Stimulated activated CD8-positive, alpha-beta memory T cell treated with anti-CD3 and anti-CD28 coated beads, Interleukin-2, amount 100 ng/mL, for 1 hour (primary cell): ENCODE data around the gene SCGB3A2.
"Not testable (repeated sequence)": the region's sequence is repeated elsewhere in the genome, so short reads cannot be mapped to it uniquely, and the experiment has no call there.

Experiments used
- DNase-seq, 2 donors: peaks; one replicate each; pipeline ENCODE4 v3.0.0-alpha.2; 2020; ENCODE audit warnings: low read depth in 2 of 2

The SCGB3A2 gene

DNA sequence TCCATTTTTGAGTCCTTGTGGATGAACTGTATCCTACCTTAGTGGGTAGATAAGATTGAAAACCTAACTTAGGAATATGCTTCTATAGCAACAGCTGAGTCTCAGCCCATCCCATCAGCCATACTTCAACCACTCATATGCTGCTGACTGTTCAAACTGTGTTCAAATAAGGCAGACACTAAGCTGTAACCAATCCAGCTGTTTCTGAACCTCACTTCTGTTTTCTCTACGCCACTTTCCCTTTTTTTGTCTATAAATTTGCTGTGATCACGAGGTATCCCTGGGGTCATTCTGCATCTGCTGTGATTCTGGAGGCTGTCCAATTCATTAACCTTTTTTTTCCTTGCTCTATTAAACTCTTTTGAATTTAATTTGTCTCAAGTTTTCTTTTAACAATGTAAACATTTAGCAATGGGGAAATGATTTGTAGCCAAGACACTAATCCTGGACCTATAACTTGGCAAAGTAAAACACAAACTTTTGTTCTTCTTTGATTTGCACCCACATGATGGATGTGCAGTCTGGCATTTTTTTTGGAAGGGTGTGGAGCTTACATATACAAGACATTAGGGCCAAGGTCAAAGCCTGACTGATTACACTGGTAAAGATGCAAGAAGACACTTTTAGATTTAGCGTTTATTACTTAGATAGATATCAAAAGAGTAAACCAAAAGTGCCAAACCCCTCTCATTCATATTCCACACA lies 14.9 kb upstream of the SCGB3A2 start:
- no peak for DNase-seq

- DNase-seq, result no peak
These were observed 9.4 kb upstream of the SCGB3A2 start for GRCh38 chr5:147869112-147869511.

DNA sequence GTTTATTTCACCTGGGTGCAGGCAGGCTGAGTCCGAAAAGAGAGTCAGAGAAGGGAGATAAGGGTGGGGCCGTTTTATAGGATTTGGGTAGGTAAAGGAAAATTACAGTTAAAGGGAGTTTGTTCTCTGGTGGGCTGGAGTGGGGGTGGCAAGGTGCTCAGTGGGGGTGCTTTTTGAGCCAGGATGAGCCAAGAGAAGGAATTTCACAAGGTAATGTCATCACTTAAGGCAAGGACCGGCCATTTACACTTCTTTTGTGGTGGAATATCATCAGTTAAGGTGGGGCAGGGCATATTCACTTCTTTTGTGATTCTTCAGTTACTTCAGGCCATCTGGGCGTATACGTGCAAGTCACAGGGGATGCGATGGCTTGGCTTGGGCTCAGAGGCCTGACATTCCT lies 8.6 kb upstream of the SCGB3A2 start:
- DNase-seq, result not testable (repeated sequence)

DNA sequence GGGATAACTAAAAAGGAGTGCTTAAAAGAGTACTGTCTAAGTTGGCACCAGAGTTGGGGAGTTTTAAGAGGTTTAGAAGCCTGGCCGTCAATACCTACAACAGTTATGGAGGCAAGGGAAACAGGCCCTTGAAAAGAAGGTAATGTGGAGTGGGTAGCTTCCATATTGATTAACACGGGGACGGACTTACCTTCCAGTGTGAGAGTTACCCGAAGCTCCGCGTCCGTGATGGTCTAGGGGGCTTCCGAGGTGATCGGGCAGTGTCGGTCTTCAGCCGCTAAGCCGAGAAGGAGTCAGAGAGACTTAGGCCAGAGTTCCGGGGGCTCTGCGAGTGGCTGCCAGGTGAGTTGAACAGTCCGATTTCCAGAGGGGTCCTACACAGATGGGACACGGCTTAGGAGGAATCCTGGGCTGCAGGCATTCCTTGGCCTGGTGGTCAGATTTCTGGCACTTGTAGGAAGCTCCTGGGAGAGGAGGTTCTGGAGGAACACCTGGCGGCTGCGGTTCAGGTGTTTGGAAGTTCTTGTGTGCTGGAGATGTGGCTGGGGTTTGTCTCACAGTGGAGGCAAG lies 6.4 kb upstream of the SCGB3A2 start:
- DNase-seq, result not testable (repeated sequence)

- DNase-seq, result not testable (repeated sequence)
These were observed 5.6 kb upstream of the SCGB3A2 start for GRCh38 chr5:147872744-147873435.

- DNase-seq, result not testable (repeated sequence)
These were observed 4.2 kb upstream of the SCGB3A2 start for GRCh38 chr5:147874118-147874875.

DNA sequence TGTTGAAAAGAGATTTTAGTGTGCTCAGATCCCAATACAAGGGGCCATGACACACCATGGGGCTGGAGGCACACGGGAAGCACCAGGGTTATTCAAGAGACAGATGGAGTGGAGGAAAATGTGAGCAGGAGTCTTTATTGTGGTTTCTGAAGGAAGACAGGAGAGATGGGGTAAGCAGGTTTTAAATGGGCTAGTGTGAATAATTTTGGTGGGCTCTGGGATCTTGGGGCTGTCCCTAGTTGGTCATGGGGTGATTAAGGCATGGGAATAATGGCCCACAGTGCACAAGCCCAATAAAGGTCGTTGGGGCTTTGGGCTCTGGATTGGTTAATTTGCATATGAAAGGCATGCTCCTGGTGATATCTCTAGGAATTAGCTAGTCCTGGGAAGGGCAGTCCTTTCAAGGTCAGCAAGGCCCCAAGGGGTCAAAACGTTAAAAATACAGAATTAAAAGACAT lies 3.6 kb upstream of the SCGB3A2 start:
- no peak for DNase-seq

DNA sequence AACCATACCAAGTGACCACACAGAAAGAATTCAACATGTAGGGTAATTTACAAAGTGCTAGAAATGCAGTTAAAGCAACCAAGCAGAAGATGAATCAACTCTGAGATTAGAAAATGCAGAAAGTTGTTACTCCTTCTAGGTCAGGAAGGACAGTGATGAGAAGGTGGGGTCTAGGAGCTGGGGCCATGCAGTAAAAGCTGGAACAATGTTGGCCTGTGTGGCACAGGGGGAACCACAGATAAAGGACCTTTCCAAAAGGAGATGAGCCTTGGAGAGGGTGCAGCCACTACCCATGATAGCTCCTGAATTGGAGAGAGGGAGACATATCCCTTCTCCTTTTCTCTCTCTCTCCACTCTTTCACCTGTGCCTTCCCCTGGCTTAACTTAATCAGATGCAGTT lies 2.4 kb upstream of the SCGB3A2 start:
- DNase-seq, result no peak

DNA sequence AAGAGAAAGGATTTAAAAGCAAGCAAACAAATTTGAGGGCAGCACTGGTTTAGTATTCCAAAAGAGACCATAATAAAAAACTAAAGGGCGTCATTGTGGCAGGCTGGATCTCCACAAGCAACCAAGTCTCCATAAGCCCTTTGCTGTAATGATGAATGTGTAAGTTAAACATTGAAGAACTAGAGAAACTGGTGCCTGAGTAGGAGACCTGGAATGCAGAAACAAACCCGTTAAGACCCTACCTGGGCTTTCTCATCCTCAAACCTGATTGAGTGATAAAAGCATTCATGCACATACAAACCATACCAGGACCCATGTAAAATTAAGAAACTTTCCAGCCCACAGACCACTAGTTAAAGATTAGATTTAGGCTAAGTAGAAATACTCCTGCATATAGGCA lies 1.9 kb upstream of the SCGB3A2 start:
- no peak for DNase-seq

- DNase-seq, result no peak
These were observed 1.3 kb downstream of the SCGB3A2 start for GRCh38 chr5:147879784-147880183.

DNA sequence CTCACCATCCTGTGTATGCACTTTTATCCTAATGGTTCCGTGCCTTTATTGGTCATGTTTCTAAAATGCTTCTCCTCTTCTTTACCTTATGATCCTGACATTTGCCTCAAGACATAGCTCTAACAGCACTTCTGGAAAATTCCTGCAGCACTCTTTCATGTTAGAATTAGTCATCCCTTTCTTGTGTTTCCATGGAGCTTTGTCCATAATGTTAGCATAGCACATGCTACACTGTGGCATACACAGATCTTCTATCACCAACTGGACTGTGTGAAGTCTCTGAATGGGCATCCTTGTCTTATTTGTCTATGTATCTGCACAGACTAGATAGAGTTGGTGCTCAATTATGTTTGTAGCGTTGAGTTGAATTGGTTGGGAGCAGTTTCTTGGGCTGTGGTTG lies 2.0 kb downstream of the SCGB3A2 start:
- no peak for DNase-seq

- DNase-seq, result no peak
These were observed 4.2 kb downstream of the SCGB3A2 start for GRCh38 chr5:147882586-147883313.

- no peak for DNase-seq
These were observed 8.6 kb downstream of the SCGB3A2 start for GRCh38 chr5:147887026-147887627.

GRCh38 chr5:147887930-147888329 lies 9.4 kb downstream of the SCGB3A2 start:
- DNase-seq, result no peak

DNA sequence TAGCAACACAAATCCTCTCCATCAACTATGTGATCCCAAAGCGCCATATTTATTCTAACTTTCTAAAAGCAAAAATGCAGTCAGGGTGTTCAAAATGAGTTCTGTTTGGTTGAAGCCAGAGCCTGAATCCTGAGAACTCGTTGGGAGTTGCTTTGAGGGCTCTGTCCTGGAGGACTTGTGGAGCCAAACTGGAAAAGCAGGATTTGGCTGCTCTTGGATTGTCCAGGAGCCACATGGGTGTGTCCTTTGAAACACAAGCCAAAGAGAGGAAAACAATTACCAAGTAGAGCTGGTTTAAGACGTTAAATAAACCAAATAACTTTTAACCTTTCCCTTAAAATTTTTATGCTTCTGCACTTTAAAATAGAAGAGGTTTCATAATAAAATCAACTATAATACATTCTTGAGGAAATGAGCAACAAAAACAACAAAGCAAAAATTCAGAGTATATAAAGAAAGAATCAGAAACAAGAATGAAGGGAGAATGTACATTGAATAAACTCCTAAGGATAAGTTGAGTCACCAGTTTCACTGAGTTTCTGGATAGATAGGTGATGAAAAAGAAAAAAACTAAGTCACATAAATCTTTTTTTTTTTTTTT lies 14.3 kb downstream of the SCGB3A2 start:
- DNase-seq, result no peak

- no peak for DNase-seq
These were observed 15.3 kb downstream of the SCGB3A2 start for GRCh38 chr5:147893820-147894219.

DNA sequence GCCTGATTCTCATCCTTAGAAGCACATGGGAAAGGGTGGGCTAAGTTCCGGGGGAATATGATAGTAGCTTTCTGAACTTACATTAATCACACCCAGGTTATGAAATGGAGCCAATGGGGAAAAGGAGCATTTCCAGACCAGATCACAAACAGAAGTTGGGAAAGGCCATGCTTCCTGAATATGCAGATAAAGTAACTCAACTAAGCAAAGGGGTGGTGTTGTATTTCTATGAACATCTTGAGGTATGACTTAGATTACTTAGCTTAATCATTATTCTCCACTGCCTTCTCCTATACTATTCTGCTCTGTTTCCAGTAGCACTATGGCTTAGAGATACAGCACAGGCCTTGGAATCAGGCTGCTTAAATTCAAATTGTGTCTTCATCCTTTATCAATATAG lies 17.4 kb downstream of the SCGB3A2 start:
- no peak for DNase-seq

GRCh38 chr5:147898875-147899401 lies 20.4 kb downstream of the SCGB3A2 start:
- DNase-seq, result no peak

GRCh38 chr5:147901599-147902039 lies 23.1 kb downstream of the SCGB3A2 start:
- DNase-seq, result no peak

DNA sequence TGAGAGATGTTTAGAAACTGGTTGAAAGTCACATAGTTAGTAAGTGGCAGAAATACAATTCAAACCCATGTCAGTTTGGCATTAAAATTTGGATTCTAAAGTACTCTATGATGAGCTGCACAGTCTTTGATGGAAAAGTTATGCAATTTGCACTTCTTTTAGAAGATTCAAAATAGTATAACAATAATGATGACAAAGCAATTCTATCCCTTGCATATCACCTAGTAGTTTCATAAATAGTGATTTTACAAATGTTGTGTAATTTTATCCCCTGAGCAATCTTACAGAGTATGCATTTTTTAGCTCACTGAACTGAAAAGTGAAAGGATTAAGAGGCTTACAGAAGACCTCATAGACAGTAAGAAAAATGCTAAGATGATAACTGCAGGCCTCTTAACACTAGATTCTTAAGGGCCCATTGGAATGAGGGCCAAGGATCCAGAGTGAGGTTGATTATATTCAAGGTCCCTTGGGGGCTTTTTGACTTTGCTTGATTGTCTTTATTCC lies 24.2 kb downstream of the SCGB3A2 start:
- no peak for DNase-seq
